ENCODE measurements around the gene ENTPD2.

GRCh38 chr9:137085920-137086530 lies 32.2 kb upstream of the ENTPD2 start:
- TF ChIP-seq POLR2AphosphoS5 (IDR thresholded peaks at IDR 0.05) (no peak), POLR2A (IDR thresholded peaks at IDR 0.05; ENCODE audit: low read depth) (no peak), CTCF (IDR thresholded peaks at IDR 0.05) (no peak)
